Measurements from ENCODE around the gene MDFIC.

Gene MDFIC

DNA sequence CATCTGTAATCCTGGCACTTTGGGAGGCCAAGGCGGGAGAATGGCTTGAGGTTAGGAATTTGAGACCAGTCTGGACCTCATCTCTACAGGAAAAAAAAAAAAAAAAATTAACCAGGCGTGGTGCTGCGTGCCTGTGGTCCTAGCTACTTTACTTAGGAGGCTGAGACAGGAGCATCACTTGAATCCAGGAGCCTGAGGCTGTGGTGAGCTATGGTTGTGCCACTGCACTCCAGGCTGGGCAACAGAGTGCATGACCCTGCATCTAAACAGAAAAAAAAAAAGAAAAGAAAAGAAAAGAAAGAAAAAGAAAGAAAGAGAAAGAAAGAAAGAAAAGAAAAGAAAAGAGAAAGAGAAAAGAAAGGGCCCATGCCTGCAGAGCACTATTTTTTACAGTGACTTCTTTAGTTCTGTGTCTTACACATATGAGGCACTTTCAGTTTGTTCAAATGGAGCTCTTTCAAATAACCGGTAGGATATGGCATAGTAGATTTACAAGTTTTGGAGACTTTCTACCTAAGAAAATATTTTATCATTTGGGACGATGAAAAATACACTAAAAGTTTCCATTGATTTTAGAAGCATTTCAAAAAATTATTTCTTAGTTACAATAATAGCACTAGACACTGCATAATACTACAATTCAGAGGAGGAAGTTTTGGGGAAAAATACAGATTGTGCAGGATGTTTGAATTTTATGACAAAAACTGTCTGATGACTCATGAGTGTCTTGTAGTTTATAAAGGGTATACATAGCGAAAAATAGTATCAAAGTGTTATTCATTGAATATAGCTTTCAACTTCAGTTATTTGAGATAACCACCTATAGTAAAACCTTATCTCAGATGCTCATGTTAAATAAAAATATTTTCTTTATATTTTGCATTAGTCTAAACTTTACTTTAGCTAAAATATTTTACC is 75.9 kb downstream of the MDFIC start:
- ATAC-seq (no peak), DNase-seq (no peak)

- ATAC-seq (no peak), DNase-seq (no peak)
These were observed 82.2 kb downstream of the MDFIC start for GRCh38 chr7:115004121-115004520.

DNA sequence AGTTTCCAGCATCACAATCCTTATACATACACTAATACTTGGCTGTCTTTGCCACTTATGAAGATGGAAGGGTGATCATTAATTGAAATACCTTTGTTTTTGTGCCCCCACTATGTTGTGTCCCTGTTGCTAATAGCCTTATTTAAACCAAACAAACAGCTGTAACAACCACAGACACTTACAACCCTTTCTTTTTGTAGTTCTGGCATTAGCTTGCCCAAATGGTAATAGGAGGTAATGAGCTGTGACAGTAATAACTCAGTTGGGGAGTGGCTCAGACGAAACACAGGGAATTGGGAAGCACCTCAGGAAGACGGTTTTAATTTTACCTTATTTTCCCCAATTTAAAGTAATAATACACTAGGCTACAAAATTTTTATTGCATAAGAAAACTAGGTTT is 83.4 kb downstream of the MDFIC start:
- ATAC-seq: no peak
- DNase-seq: no peak

DNA sequence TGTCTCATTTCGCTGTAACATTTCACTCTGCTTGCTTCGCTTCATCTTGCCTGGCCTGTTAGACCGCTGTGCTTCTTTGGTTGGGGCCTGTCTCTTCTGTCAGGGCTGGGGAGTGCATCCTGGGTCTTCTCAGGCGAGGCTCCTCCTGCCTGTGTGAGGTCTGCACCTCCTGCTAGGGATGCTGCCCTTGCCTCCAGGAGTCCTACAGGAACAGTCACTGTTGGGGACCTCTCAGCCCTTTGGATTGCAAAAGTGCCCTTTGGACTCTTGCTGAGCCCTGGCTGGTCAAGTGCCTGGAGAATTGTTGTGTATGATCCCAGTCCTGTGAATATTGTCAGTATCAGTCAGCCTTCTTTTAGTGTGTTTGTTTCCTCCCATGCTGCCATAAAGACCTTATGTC is 84.1 kb downstream of the MDFIC start:
- ATAC-seq: peak; percentile 20
- DNase-seq: no peak

DNA sequence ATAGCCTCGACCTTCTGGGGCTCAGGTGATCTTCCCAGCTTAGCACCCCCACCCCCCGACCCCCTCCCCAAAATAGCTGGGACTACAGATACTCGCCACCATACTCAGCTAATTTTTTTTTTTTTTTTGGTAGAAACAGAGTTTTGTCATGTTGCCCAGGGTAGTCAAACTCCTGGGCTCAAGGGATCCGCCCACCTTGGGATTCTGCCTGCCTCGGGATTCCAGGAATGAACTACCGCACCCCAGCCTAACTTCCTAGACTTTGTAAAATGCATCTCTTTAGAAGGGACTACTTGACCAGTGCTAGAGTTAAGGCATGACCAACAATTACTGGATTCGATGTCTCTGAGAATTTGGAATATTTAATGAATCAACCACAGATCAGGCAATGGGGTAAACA is 85.9 kb downstream of the MDFIC start:
- ATAC-seq (no peak), DNase-seq (no peak)

- ATAC-seq (peak; percentile 32), DNase-seq (no peak)
These were observed 86.7 kb downstream of the MDFIC start for GRCh38 chr7:115008465-115009114.

- no peak for DNase-seq
- ATAC-seq: peak; percentile 26
These were observed 87.2 kb downstream of the MDFIC start for GRCh38 chr7:115009139-115009538.

DNA sequence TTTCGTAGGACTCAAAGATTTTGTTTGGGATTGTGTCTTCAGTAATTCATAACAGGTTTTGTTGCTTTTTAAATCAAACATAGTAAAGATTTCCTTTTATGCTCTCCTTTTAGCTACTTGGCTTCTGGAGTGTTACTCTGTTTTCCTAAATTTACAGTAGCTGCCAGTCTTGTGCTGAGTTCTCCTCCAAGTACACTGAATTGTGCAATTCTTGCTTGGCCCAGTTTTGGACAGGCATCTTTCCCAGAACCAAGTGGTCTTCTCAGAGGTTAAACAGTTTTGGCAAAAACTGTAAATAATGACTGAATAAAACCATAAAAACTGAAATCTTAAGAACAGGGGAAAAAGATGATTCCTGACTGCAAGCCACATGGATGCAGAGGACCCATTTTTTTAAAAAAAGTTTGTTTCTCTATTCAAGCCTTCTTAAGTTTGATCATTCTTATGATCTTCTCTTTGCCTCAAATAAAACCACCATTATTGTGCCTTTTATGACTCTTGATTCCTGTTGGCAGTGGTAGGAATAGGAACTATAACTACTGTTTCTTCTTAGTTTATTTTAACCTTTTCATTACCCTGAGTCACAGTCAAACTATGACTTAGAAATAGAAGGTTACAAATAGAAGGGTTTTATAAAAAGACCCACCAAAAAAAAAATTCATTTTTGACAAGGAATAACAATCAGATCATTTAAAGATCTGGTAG is 88.0 kb downstream of the MDFIC start:
- ATAC-seq (peak; percentile 57), DNase-seq (no peak)

DNA sequence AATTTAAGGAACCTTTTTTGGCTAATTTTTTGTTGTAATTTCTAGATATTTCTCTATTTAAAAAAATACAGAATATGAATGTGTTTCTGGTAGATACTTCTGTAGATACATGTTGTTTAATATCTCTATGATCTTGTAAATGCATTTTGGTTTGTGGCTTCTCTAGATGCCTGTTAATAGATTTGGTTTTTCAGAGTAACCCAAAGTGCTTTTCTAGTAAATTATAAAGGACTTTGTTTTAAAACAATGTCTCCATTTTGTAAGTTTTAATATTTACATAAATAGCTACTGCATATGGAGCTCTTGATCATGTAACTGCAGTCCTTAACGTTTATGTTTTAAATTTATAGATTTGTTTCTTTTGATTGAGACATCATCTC is 88.5 kb downstream of the MDFIC start:
- DNase-seq (no peak), ATAC-seq (no peak)

DNA sequence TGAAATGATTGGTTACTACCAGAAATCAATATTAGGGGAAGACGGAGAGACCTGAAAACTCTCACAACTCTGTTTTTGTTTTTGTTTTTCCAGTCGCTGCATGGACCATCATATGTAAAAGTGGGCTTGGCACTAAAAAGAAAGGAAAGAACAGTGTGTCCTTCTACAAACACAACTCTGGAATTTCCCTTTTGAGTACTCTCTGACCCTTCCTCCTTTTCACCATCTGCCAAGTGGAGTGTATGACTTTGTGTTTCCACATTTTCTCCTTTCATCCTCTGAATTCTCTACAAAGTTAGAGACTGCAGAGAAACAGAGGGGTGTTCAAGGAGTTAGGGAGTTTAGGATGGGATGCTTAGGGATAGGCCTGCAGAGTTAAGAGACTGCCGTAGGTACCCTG is 92.0 kb downstream of the MDFIC start:
- DNase-seq (no peak), ATAC-seq (no peak)

- no peak for ATAC-seq
- DNase-seq: no peak
These were observed 92.9 kb downstream of the MDFIC start for GRCh38 chr7:115014794-115015193.

GRCh38 chr7:115015619-115016018 is 93.7 kb downstream of the MDFIC start:
- DNase-seq (no peak), ATAC-seq (no peak)

DNA sequence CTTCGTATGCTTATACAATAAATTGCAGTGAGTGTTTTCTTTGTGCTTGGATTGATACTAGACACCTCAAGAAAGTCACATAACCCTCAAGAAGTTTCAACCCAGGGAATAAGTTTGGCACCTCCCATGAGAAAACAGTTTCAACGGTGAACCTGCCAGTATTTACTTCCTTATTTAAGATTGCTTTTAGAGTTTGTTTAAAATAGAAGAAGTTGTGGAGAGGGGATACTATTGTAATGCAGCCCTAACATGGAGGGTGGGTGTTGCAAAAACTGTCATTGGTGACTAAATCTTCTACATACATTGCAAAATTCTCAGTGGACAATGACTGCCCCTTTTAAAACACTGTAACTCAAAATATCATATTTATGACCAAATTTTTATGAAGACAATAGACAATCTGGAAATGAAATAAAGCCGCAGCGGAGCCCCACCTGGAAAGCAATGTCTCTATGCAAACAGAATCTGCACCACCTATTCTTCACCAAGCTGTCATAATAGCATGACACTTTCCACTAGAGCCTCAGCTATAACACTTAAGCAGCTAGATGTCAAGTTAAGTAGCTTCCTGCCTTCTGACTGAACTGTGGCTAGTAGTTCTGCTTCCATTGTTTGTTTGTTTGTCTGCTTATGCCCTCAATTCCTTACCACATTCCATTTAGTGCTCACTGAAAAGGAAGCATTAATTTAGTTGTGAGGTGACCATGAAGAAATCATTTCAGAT is 98.2 kb downstream of the MDFIC start:
- ATAC-seq: no peak
- no peak for DNase-seq

DNA sequence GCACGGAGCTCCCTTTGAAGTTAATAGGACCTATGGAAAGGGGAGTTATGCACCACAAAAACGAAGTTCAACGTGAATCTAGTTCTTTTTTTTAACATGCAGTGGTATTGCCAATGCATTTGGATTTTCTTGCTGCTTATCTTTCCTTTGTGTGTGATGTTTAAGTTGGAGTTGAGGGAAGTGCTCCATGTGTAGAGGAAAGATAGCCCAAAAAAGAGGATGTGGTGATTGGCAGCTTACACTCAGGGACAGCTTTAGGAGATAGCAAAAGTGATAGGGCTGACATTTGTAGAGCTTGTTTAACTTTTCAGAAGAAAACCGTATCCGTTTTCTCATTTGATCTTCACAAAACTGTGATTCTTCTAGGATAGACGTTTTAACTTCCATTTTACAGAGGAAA is 101.3 kb downstream of the MDFIC start:
- no peak for DNase-seq

DNA sequence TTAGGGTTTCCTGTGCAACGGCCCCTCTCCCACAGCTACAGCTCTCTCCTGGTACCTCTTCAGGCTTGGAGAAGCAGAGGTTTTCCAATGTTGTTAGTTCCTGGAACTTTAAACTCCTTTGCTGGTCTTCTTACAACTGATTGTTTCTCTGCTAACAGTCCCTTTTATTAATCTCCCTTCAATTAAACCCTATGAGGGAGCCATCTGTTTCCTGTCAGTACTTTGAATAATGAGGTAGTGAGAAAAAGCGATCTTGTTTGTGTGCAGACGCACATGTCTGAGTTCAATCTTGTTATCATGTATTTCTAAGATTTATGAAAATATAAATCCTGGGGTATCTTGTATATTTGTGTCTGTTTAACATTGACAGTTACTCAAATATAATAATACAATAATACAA is 102.4 kb downstream of the MDFIC start:
- DNase-seq: no peak
- no peak for ATAC-seq

More for the DNA sequence above, 101.3 kb downstream of the MDFIC start:
- ATAC-seq: no peak

- ATAC-seq: no peak
- no peak for DNase-seq
These were observed 111.1 kb downstream of the MDFIC start for GRCh38 chr7:115032715-115033703.

GRCh38 chr7:115033917-115034459 is 112.1 kb downstream of the MDFIC start:
- no peak for ATAC-seq
- no peak for DNase-seq

- no peak for DNase-seq
These were observed 112.6 kb downstream of the MDFIC start for GRCh38 chr7:115034515-115034914.

DNA sequence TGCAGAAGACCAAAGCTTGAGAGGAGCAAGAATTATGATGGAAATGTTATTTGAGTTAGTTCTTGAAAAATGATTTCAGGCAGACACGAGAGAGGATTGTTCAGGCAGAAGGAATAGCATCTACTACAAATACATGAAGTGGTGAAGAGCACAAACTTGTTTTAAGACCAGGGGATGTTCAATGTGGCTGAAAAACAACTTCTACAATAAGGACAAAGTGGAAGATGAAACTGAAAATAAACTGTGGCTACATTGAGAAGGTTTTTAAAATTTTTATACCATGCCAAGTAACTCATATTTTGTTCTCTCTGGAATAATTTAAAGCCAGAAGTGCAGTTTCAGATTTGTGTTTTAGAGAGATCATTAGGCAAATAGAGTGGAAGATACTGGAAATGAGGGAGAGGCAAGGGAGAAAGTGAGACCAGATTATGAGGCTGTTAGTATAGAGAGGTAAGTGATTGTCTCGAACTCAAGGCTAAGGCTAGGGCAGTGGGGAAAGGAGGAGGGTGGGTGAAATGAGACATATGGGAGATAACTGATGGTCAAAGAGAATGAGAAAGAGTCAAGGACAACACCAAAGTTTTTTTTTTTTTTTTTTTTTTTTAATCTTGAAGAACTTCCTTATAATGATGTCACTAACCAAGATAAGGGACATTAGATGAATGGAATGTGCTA is 115.4 kb downstream of the MDFIC start:
- no peak for ATAC-seq
- DNase-seq: no peak

More at GRCh38 chr7:115034515-115034914, 112.6 kb downstream of the MDFIC start:
- no peak for ATAC-seq

- DNase-seq: no peak
- ATAC-seq: no peak
These were observed 116.3 kb downstream of the MDFIC start for GRCh38 chr7:115038158-115038557.
